NOMO-1 treated with DMSO at 0.1 percent for 48 hours (cell line): ENCODE measurements around the gene KRTAP1-4.
"Not testable (repeated sequence)": the region's sequence is repeated elsewhere in the genome, so short reads cannot be mapped to it uniquely, and the experiment has no call there.

Experiments used
- DNase-seq: peaks from one replicate; lab custom pipeline; 2025; ENCODE audit not compliant: unreplicated experiment; lab: John Stamatoyannopoulos, UW

The KRTAP1-4 gene

DNA sequence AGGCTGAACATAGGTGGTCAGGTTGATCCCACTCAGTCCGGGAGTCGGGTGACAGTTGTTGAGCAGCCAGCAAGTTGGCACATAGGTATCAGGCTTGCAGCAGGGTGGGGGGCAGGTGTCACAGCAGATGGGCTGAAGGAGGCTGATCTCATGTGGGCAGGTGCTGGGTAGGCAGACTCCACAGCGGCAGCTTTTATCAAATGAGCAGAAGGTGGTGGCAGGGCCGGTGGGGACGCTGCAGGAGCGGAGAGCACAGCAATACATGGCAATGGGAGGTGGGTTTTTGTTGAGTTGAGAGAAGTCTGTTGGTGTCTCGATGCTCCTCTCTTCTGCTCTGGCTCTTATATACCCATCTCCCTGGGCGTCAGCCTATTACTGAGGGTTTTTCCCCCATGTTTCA, 21.2 kb downstream of the KRTAP1-4 start, which contains the start of gene KRTAP3-1:
Gene KRTAP3-1, minus strand, starts transcription at position 318 of the 400 bp plus-strand sequence. Its CDS starts 54 bp downstream, at position 264.
- no peak for DNase-seq

DNA sequence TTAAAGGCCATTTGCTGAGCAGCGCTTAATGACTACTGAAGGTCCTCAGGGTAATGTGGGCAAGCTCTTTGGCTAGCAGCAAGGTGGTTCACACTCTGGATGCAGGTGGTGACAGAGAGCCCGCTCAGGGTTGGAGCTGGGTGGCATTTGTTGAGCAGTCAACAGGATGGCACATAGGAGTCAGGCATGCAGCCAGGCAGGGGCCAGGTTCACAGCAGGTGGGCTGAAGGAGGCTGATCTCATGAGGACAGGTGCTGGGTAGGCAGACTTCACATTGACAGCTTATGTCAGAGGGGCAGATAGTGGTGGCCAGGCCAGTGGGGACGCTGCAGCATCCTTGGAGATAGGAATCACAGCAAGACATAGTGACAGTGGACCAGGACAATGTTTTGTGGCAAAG, 25.6 kb downstream of the KRTAP1-4 start:
- no peak for DNase-seq

DNA sequence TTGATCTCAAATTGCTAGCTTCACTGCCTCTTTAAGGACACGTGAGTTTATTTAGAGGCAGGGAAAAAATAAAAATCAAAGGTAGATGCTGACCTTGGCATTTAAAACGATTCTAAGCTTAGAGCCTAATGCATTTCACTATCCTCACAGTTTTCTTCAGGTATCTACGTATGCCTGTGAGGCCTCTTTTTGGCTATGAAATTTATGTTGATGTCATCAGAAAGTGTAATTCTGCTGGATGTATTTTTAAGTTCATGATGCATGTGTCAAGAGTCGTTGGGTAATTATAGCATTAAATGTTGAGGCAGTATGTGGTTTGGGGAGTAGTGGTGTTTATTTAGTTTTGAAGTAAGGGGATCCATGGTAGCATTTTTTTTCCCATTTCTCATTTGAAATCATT, 26.1 kb downstream of the KRTAP1-4 start:
- DNase-seq: no peak

DNA sequence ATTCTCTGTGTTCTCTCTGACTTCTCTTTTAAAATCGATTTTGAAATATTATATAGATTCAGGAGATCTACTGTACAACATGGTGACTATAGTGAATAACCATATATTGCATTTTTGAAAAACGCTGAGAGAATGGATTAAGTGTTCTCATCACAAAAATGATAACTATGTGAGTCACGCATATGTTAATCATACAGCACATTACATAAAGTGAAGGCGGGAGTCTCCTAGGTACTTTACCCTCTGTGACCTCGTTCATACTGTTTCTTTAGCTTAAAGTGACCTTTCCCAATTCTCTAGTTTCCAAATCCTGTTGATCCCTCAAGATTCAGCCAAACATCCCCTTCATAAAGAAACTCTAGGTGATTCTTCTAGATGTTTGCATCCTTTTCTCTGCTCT, 27.2 kb downstream of the KRTAP1-4 start:
- DNase-seq: no peak

DNA sequence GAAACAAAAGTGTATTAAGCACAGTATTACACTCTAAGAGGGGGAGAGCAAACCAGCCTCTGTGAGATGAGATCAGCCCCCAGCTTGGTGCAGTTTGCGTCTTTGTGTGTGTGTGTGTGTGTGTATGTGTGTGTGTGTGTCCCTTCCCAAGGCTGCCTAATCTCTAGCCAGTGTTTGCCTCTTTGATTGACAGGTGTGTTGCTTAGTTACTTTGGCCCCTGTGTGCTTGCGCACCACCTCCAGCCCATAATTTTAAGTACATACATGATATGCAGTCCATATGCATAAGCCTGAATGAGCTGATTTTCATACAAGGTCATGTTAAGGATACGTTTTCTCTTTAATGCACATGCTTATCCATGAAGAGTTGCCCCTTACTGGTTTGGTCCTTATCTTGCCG, 28.2 kb downstream of the KRTAP1-4 start:
- DNase-seq: no peak

DNA sequence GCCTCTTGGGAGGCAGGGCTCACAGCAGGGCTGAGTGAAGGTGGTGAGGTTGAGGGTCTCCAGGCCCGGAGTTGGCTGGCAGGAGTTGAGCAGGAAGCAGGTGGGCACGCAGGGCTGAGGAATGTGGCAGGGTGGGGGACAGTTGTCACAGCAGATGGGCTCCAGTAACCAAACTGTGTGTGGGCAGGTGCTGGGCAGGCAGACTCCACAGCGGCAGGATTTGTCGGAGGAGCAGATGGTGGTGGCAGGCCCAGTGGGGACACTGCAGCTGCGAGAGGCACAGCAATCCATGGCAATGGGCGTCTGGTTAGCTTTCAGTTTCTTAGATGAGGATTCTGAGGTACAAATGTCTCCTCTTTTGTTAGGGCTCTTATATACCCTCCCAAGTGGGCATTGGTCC, 30.4 kb downstream of the KRTAP1-4 start, which contains the start of gene KRTAP3-2:
Gene KRTAP3-2, minus strand, starts transcription at position 344 of the 400 bp plus-strand sequence. Its CDS starts 53 bp downstream, at position 291.
- DNase-seq: not testable (repeated sequence)

DNA sequence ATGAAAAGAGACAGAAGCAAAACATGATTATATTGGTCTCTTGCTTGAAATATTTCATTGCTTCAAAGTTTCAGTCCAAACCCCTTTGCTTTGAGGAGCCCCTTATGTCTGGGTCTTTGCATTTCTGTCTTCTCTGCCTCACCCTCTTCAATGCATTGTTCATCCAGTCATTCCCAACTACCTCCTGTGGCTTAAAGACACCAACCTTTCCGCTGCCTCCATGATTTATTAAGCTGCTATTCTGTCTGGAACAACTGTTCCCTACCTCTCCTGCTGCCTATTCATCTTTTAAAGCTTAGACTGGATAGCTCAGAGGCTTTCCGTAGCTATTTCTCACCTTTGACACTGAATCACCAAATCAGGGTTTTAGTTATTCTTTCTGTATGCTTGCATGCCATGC, 32.6 kb downstream of the KRTAP1-4 start:
- no peak for DNase-seq

DNA sequence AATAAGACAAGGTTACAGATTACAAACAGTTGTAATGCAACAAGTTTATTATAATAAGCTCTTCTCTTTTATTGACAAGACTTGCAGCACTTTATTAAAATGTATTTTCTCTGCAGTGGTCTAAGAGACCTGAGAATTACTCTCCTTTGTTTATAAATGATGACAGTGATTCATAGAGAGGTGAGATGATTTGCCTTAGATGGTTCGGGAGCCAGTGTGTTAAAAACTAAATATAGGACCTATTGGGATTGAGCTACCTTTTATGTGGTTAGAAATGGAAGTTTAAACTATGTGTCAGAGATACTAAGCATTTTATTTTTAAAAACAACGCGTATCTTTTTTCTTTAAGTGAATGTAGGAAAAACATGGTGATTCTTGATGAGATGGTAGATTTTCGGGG, 33.2 kb downstream of the KRTAP1-4 start:
- no peak for DNase-seq

DNA sequence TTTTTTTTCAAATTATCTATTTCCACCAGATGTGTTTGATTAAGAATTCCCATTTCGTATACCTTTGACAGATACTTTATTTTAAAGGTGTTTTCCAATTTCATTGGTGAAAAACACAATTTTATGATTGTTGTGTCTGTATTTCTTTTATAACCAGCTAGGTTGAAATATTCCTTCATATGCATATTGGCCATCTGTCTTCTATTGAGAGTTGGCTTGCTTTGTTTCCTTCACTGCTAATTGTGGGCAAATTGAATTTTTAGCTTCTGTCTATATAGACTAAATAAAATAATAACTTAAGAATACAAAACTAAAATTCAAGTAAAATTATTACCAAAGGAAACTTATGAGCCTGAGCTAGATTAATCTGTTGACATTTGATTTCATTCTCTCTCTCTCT, 34.9 kb downstream of the KRTAP1-4 start:
- DNase-seq: no peak

DNA sequence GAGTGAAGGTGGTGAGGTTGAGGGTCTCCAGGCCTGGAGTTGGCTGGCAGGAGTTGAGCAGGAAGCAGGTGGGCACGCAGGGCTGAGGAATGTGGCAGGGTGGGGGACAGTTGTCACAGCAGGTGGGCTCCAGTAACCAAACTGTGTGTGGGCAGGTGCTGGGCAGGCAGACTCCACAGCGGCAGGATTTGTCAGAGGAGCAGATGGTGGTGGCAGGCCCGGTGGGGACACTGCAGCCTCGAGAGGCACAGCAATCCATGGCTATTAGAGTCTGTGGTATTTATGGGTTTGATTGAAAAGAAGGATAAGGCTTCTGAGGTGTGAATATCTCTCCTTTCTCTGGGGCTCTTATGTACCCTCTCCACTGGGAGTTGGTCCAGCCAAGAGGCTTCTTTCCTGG, 36.2 kb downstream of the KRTAP1-4 start, which contains the start of gene KRTAP3-3:
Gene KRTAP3-3, minus strand, starts transcription at position 326 of the 400 bp plus-strand sequence. Its CDS starts 67 bp downstream, at position 259.
- DNase-seq: no peak

DNA sequence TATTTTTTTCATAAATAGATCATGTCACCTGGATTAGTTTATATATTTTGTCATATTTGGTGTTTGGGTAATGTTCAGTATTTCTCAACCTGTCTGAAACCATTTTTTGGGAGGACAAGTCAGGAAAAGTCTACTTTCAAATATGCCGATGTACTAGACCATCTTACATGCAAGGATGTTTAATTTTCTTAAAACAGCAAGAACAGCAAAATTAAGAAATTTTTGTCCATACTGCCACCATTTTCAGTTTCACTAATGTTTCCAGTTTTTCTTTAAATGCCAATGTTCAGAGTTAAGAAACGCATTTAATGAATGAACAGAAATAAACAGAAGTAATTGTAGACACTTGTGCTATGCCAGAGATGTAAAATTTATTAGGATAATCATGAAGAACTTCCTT, 36.9 kb downstream of the KRTAP1-4 start:
- DNase-seq: no peak

DNA sequence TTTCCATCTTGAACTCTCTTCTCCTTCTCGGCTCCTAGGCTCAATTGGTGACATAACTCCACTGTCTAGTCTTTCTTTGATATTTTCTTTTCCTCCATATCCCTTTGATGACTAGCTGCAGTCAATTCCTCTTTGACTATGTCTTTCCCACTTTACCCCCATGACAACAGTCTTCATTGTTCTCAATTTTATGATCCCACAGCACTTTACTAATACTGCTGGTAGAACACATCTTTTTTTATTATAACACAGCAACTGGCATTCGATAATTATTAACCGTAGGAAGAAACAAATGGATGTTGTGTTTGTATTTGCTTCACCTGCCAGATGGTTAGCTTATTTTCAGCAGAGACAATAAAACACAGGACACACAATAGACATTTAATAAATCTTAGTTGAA, 37.3 kb downstream of the KRTAP1-4 start:
- DNase-seq: no peak

DNA sequence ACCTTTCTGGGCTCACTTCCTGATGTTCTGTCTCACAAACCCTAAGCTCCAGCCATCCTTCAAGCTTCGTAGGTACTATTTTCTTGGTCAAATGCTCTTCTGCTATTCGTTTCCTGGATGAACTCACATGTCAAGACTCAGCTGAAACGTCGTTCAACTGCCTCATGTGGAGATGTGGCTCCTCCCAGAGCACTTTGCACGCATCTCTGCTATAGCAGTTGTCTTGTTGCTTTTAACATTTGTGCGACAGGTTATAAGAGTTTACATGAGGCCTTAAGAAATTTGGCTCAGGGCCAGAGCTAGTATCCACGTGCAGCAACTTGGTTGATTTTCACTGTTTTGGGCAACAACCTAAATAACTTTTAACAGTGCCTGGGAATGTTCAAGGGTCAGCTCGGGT, 43.1 kb downstream of the KRTAP1-4 start:
- DNase-seq: no peak

DNA sequence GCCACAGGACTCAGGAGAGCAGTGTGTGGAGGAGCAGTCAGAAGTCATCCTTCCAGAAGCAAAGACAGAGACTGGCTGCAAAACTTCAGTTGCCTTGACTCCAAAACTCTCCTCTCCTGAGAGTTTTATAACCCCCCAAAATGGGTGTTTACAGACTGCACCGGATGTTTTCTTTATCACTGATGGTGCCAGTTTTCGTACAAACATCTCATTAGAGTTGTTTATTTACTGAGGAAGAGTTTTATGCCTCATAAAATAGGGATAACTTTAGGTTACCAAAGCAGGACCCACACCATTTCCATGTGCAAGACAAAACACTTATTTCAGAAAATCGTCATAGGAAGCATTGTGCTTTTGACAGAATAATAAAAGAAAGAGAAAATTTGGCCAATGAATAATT, 45.8 kb downstream of the KRTAP1-4 start, which contains the start of gene KRT40:
Gene KRT40, minus strand, starts transcription at position 101 of the 400 bp plus-strand sequence. Its CDS starts 53 bp downstream, at position 48.
- no peak for DNase-seq

DNA sequence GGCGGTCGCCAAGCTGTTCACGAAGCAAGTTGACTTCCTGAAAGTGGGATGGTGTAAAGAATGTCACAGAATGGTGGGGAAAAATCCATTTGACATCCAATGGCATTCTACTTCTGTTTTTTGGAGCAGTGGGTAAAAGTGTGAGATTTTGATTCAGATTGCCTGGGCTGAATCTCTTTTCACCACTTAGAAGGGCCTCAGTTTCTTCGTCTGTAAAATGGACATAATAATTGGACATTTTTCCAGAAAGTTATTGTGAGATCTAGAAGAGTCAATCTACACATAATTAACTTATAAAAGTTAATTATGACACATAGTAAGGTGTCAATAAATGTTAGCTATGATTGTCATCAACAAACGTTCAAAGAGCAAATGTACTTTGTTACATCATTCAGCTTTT, 48.9 kb downstream of the KRTAP1-4 start:
- DNase-seq: no peak

DNA sequence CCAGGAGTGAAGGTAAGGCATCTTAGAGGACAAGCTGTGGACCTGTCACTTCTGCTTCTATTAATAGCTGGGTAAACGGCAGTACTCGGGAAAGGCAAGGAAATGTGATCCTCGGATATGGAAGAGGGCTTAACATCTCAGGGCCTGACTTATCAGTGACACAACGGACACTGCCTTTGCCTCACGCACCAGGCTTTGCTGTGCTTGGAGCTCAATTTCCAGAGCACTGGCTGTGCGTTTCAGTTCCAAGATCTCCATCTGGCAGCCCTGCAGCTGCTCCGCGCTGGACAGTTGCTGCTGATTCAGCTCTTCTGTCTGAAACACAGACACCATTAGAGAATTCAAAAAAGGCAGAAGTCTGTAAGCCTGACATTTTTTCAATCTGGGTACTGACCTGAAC, 49.4 kb downstream of the KRTAP1-4 start:
- DNase-seq: no peak

DNA sequence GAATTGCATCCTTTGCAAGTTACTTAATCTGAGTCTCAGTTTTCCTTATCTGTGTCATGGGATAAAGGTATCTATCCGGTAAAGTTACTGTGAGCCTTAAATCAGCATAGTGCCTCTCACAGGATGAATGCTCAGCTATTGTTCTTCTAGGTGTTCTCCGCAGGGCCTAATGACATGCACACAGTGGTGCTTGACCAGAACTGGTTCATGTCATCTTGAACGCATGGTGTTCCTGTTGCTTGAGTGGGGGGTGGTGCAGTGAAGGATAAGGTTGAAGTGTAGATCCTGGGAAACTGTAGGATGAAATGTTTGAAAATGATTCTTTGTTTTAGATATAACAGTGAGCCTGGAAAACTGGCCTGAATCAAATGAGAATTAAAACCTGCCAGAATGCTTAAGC, 49.9 kb downstream of the KRTAP1-4 start:
- DNase-seq: no peak
